T-helper 2 cell treated with Interferon-gamma antibody and Interleukin-4, amounts not matched to agents 5 μg/mL and 100 μg/mL, for 36 hours (primary cell): ENCODE measurements around the gene GMIP.
"Not testable (repeated sequence)": the region's sequence is repeated elsewhere in the genome, so short reads cannot be mapped to it uniquely, and the experiment has no call there.

Experiments used
- DNase-seq: peaks from one replicate; pipeline ENCODE4 v3.0.0; 2021; ENCODE audit warnings: low spot score
- H3K27ac Mint-ChIP-seq: one replicate; pipeline ENCODE4 v1.8.0; 2021; ENCODE audit warnings: mild to moderate bottlenecking, mixed read lengths
- H3K27me3 Mint-ChIP-seq: one replicate; pipeline ENCODE4 v1.8.0; 2021; ENCODE audit warnings: low read depth, mixed read lengths
- H3K36me3 Mint-ChIP-seq: one replicate; pipeline ENCODE4 v1.8.0; 2021; ENCODE audit warnings: low read depth, mixed read lengths
- H3K4me1 Mint-ChIP-seq: one replicate; pipeline ENCODE4 v1.8.0; 2021; ENCODE audit warnings: low read depth, mixed read lengths
- H3K4me3 Mint-ChIP-seq: one replicate; pipeline ENCODE4 v1.8.0; 2022; ENCODE audit warnings: mild to moderate bottlenecking, moderate library complexity, mixed read lengths
- H3K9me3 Mint-ChIP-seq: one replicate; pipeline ENCODE4 v1.8.0; 2021; ENCODE audit warnings: mixed read lengths

GMIP gene

GRCh38 chr19:19619849-19620210, 23.6 kb downstream of the GMIP start:
- Mint-ChIP-seq H3K9me3 (no peaks in the 10 kb centered on the region), H3K4me1 (peaks cover 33% of the 10 kb centered on the region), H3K36me3 (peaks cover 23% of the 10 kb centered on the region), H3K27me3 (no peaks in the 10 kb centered on the region), H3K27ac (no peak overlapping the region), H3K4me3 (no peak overlapping the region)
- no peak for DNase-seq

GRCh38 chr19:19619181-19619848, 24.1 kb downstream of the GMIP start:
- peak overlapping the region; percentile 88 for H3K27ac Mint-ChIP-seq
- H3K36me3 Mint-ChIP-seq: peaks cover 23% of the 10 kb centered on the region
- no peaks in the 10 kb centered on the region for H3K9me3 Mint-ChIP-seq
- H3K27me3 Mint-ChIP-seq: no peaks in the 10 kb centered on the region
- H3K4me3 Mint-ChIP-seq: peak overlapping the region; percentile 88
- H3K4me1 Mint-ChIP-seq: peaks cover 33% of the 10 kb centered on the region
- no peak for DNase-seq

GRCh38 chr19:19618219-19619051, 25.0 kb downstream of the GMIP start, which contains the start of gene PBX4:
TSS of gene PBX4 (minus strand) at chr19:19618687. CDS start at chr19:19618629, 58 bp downstream.
- Mint-ChIP-seq H3K4me1 (peaks cover 37% of the 10 kb centered on the region), H3K9me3 (no peaks in the 10 kb centered on the region), H3K4me3 (peak within 1 kb of the TSS; percentile 89), H3K27me3 (no peaks in the 10 kb centered on the region), H3K27ac (peak within 1 kb of the TSS; percentile 88), H3K36me3 (peaks cover 18% of the 10 kb centered on the region)
- peak; percentile 98 for DNase-seq

GRCh38 chr19:19615086-19615485, 28.4 kb downstream of the GMIP start:
- H3K4me3 Mint-ChIP-seq: peak overlapping the region; percentile 53
- no peaks in the 10 kb centered on the region for H3K27me3 Mint-ChIP-seq
- DNase-seq: peak; percentile 35
- peaks cover 47% of the 10 kb centered on the region for H3K4me1 Mint-ChIP-seq
- no peaks in the 10 kb centered on the region for H3K9me3 Mint-ChIP-seq
- peak overlapping the region; percentile 76 for H3K27ac Mint-ChIP-seq
- H3K36me3 Mint-ChIP-seq: peaks cover 31% of the 10 kb centered on the region

GRCh38 chr19:19613506-19613905, 30.0 kb downstream of the GMIP start:
- no peak overlapping the region for H3K4me3 Mint-ChIP-seq
- H3K9me3 Mint-ChIP-seq: no peaks in the 10 kb centered on the region
- H3K27ac Mint-ChIP-seq: no peak overlapping the region

GRCh38 chr19:19610376-19611202, 32.9 kb downstream of the GMIP start:
- no peaks in the 10 kb centered on the region for H3K9me3 Mint-ChIP-seq
- no peak for DNase-seq
- H3K27me3 Mint-ChIP-seq: no peaks in the 10 kb centered on the region
- H3K4me1 Mint-ChIP-seq: peaks cover 32% of the 10 kb centered on the region
- peaks cover 43% of the 10 kb centered on the region for H3K36me3 Mint-ChIP-seq
- H3K4me3 Mint-ChIP-seq: no peak overlapping the region
- no peak overlapping the region for H3K27ac Mint-ChIP-seq

More at GRCh38 chr19:19613506-19613905, 30.0 kb downstream of the GMIP start:
- H3K27me3 Mint-ChIP-seq: no peaks in the 10 kb centered on the region
- no peak for DNase-seq
- peaks cover 34% of the 10 kb centered on the region for H3K36me3 Mint-ChIP-seq
- peaks cover 42% of the 10 kb centered on the region for H3K4me1 Mint-ChIP-seq

GRCh38 chr19:19606686-19607085, 36.8 kb downstream of the GMIP start:
- H3K4me1 Mint-ChIP-seq: peaks cover 36% of the 10 kb centered on the region
- peaks cover 29% of the 10 kb centered on the region for H3K36me3 Mint-ChIP-seq
- H3K27me3 Mint-ChIP-seq, H3K9me3 Mint-ChIP-seq, H3K4me3 Mint-ChIP-seq, DNase-seq: not testable (repeated sequence)
- peak overlapping the region; percentile 87 for H3K27ac Mint-ChIP-seq

- peaks cover 43% of the 10 kb centered on the region for H3K4me1 Mint-ChIP-seq
- peak overlapping the region; percentile 49 for H3K4me3 Mint-ChIP-seq
- H3K27ac Mint-ChIP-seq: peak overlapping the region; percentile 87
- DNase-seq: peak; percentile 37
- H3K27me3 Mint-ChIP-seq: no peaks in the 10 kb centered on the region
- no peaks in the 10 kb centered on the region for H3K9me3 Mint-ChIP-seq
- peaks cover 33% of the 10 kb centered on the region for H3K36me3 Mint-ChIP-seq
Measured at GRCh38 chr19:19606021-19606420, 37.4 kb downstream of the GMIP start.

- Mint-ChIP-seq H3K27me3 (no peaks in the 10 kb centered on the region), H3K36me3 (peaks cover 21% of the 10 kb centered on the region), H3K9me3 (no peaks in the 10 kb centered on the region), H3K4me1 (peaks cover 52% of the 10 kb centered on the region), H3K4me3 (peak overlapping the region; percentile 18), H3K27ac (peak overlapping the region; percentile 67)
- no peak for DNase-seq
Measured at GRCh38 chr19:19602713-19603324, 40.6 kb downstream of the GMIP start.

GRCh38 chr19:19602136-19602712, 41.2 kb downstream of the GMIP start:
- peak overlapping the region; percentile 77 for H3K27ac Mint-ChIP-seq
- H3K36me3 Mint-ChIP-seq: peaks cover 25% of the 10 kb centered on the region
- H3K27me3 Mint-ChIP-seq: no peaks in the 10 kb centered on the region
- no peaks in the 10 kb centered on the region for H3K9me3 Mint-ChIP-seq
- DNase-seq: no peak
- H3K4me1 Mint-ChIP-seq: peaks cover 58% of the 10 kb centered on the region
- peak overlapping the region; percentile 45 for H3K4me3 Mint-ChIP-seq

- H3K4me3 Mint-ChIP-seq: peak overlapping the region; percentile 25
- peak; percentile 37 for DNase-seq
- no peaks in the 10 kb centered on the region for H3K27me3 Mint-ChIP-seq
- H3K9me3 Mint-ChIP-seq: no peaks in the 10 kb centered on the region
- peaks cover 55% of the 10 kb centered on the region for H3K4me1 Mint-ChIP-seq
- peaks cover 23% of the 10 kb centered on the region for H3K36me3 Mint-ChIP-seq
- peak overlapping the region; percentile 81 for H3K27ac Mint-ChIP-seq
Measured at GRCh38 chr19:19600793-19601330, 42.6 kb downstream of the GMIP start.

GRCh38 chr19:19598728-19599451, 44.6 kb downstream of the GMIP start:
- Mint-ChIP-seq H3K4me3 (peak overlapping the region; percentile 64), H3K4me1 (peaks cover 65% of the 10 kb centered on the region), H3K36me3 (peaks cover 33% of the 10 kb centered on the region), H3K27ac (peak overlapping the region; percentile 98)
- peak; percentile 67 for DNase-seq
- H3K27me3 Mint-ChIP-seq, H3K9me3 Mint-ChIP-seq: not testable (repeated sequence)
